Stomach (tissue), 4 donors: Measurements from ENCODE around the gene GUCY2C.

Experiments used
- CTCF ChIP-seq, 7 experiments: fragments of 450-650 bp in 4 of 7; fragments of 200-600 bp in 3 of 7; sonication (generic) in 3 of 7; IDR thresholded peaks; one replicate each; pipeline ENCODE4 v1.5.1; 2016 to 2019; ENCODE audit warnings: antibody characterized with exemption in 7 of 7, control low read depth in 2 of 7, mild to moderate bottlenecking in 1 of 7
- POLR2AphosphoS5 ChIP-seq, 3 donors: sonication (generic); formaldehyde crosslinking; IDR thresholded peaks; one replicate each; pipeline ENCODE4 v1.6.1; 2016; ENCODE audit warnings: antibody characterized with exemption in 3 of 3

DNA sequence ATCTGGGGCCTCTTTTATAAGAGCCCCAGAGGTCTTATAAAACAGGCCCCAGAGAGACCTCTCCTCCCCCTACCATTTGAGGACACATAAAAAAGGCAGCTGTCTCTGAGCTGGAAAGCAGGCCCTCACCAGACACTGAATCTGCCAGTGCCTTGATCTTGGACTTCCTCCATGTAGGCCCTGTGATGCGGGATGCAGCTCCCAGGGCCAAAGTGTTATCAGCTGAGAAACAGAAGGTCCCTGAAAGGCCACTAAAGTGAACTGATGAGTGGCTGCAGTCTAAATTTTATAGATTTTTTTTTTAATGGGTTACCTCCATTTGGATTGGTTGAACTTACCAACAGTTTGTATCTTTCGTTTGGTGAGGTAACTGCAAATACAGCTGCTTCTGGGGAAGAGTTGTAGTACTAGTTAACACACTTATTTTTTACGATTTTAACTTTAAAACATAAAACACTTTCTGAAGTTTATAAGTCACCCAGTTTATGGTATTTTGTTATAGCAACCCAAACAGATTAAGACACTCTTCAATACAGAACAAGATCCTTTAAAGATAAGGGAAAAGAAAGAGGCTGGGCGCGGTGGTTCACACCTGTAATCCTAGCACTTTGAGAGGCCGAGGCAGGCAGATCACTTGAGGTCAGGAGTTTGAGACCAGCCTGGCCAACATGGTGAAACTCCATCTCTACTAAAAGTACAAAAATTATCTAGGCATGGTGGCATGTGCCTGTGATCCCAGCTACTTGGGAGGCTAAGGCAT, 5.6 kb upstream of the GUCY2C start:
- TF ChIP-seq CTCF (IDR thresholded peaks at IDR 0.05) (no peak), POLR2AphosphoS5 (IDR thresholded peaks at IDR 0.05) (no peak)
